Stimulated activated CD8-positive, alpha-beta memory T cell treated with anti-CD3 and anti-CD28 coated beads, Interleukin-12 subunit alpha, Interleukin-12 subunit beta, amount 100 ng/mL, for 1 hour (primary cell): Measurements from ENCODE around the gene PTCD2.
A peak's percentile ranks its signal among the peaks of the same experiment; 100 is the strongest.
"Not testable (repeated sequence)": the region's sequence is repeated elsewhere in the genome, so short reads cannot be mapped to it uniquely, and the experiment has no call there.

Experiments used
- DNase-seq: peaks from one replicate; pipeline ENCODE4 v3.0.0-alpha.2; 2020; ENCODE audit warnings: low read depth

The PTCD2 gene

DNA sequence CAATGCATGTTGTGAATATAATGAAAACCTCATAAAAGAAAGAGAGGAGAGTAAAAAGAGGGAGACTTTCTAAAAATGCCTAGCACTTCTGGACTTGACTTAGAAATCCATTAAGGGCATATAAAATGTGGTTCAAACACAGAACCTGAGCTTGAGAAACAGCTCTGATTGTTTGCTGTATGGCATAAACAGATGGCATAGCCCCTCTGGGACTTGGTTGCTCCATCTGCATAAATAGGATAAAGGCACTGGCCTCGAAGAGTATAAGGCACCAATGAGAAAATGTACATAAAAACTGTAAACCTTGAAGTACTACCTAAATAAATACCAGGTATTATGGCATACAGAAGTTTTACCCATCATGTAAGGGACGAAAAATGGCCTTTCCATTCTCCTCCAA lies 23.9 kb upstream of the PTCD2 start:
- DNase-seq: no peak

- not testable (repeated sequence) for DNase-seq
Measured at GRCh38 chr5:72298136-72298535, 22.0 kb upstream of the PTCD2 start.

DNA sequence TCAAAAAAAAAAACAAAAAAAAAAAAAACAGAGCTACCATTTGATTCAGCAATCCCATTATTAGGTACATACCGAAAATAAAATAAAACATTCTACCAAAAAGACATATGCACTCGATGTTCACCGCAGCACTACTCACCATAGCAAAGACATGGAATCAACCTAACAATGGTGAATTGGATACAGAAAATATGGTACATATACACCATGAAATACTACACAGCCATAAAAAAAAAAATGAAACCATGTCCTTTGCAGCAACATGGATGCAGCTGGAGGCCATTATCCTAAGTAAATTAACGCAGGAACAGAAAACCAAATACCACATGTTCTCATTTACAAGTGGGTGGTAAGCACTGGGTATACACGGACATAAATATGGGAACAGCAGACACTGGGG lies 21.5 kb upstream of the PTCD2 start:
- DNase-seq: no peak

- DNase-seq: no peak
Measured at GRCh38 chr5:72300590-72301339, 19.4 kb upstream of the PTCD2 start.

DNA sequence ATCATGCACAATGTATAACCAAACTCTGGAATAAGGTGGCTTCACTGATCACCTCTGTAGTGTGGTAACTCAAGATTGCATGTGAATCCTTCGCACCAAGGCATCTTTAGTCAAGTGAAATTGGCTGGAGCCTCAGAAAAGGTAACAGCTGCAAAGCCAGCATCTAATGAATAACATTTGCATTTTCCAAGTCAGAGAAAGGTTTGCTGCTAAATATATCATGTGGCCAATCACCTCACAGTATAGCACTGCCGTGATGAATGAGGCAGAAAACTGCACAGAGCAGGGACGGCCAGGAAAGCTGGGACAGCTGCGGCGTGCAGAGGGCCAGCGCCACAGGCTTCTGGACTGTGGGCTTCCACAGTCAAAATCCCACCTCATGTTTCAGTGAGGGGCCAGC lies 18.6 kb upstream of the PTCD2 start:
- DNase-seq: no peak

GRCh38 chr5:72302171-72302570 lies 18.0 kb upstream of the PTCD2 start:
- no peak for DNase-seq

- DNase-seq: no peak
Measured at GRCh38 chr5:72305194-72306142, 14.7 kb upstream of the PTCD2 start.

- no peak for DNase-seq
Measured at GRCh38 chr5:72307573-72307967, 12.6 kb upstream of the PTCD2 start.

GRCh38 chr5:72307968-72308852 lies 12.0 kb upstream of the PTCD2 start:
- peak; percentile 92 for DNase-seq

GRCh38 chr5:72308853-72309191 lies 11.4 kb upstream of the PTCD2 start:
- DNase-seq: no peak

DNA sequence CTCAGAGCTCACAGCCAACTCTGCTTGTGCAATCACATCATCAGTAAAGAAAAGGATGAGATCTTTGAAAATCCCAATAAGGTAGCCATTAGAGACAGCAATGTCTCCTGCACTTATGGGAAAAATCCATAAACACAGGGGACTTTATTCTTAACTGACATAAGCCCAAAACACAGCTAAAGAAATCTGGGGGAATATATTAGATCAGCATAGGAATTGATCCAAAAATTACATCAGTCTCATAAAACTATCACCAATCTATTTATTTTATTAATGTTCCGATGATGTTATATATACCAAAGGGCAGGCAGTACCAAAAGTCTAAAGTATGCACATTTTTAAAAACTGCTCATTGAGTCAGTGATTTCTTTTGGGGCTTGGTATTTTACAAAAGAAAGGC lies 7.0 kb upstream of the PTCD2 start:
- DNase-seq: no peak

DNA sequence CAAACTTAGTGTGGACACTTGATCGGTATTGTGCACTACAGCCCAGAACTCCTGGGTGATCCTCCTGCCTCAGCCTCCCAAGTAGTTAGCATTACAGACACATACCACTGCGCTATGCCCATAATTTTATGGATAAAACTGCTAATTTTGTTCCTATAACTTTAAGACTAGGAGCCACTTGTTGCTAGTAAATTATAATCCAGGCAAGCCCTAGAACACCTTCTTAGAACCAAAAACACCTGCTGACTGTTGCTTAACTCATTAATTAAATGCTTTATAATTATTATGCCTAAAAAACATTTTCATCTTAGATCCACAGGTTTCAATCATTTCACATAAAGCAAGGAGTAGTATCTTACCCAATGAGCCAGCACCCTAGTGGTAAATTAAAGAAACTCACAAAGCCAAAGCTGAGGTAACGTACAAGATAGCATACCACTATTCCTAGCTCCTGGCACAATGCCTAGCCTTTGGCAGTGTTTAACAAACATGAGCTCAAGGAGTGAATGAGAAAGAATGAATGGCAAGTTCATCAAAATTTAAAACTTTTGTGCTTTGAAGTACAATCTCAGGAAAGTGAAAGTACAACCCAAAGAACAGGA lies 5.5 kb upstream of the PTCD2 start:
- DNase-seq: no peak

DNA sequence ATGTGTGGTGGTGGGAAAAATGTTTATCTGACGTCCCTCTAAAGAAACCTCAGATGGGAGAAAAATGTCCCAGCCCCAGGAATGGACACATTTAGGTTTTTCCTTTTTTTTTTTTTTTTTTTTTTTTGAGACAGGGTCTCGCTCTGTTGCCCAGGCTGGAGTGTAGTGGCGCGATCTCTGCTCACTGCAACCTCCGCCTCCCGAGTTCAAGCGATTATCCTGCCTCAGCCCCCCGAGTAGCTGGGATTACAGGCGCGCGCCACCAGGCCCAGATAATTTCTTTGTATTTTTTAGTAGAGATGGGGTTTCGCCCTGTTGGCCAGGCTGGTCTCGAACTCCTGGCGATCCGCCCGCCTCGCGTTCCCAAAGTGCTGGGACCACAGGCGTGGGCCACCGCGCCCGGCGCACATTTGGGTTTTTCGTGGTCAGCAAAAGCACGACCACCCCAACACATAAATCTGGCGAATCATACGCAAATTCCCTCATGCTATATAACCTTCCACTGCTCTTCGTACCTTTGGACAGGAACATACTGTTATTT lies 668 bp upstream of the PTCD2 start:
- DNase-seq: not testable (repeated sequence)

GRCh38 chr5:72324189-72324825 lies 4.1 kb downstream of the PTCD2 start:
- DNase-seq: no peak

GRCh38 chr5:72325566-72326305 lies 5.6 kb downstream of the PTCD2 start:
- no peak for DNase-seq

- no peak for DNase-seq
Measured at GRCh38 chr5:72326306-72326649, 6.1 kb downstream of the PTCD2 start.

DNA sequence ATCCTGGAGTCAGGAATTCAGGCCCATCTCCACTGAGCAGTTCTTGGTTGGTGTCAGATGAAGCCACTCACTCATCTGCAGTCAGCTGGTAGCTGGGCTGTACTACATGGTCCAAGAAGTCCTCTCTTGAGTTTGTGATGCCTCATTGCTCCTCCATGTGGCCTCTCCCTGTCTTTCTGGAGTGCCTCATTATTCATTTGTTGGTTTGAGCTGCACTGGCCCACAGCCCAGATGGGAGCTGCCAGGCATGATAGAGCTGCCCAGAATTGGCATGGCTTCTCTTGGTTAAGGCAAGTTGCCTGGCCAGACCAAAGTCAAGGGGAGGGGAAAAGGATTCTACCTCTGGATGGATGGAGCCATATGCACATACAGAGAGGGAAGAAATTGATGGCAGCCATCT lies 8.0 kb downstream of the PTCD2 start:
- no peak for DNase-seq

- no peak for DNase-seq
Measured at GRCh38 chr5:72330712-72331111, 10.5 kb downstream of the PTCD2 start.

DNA sequence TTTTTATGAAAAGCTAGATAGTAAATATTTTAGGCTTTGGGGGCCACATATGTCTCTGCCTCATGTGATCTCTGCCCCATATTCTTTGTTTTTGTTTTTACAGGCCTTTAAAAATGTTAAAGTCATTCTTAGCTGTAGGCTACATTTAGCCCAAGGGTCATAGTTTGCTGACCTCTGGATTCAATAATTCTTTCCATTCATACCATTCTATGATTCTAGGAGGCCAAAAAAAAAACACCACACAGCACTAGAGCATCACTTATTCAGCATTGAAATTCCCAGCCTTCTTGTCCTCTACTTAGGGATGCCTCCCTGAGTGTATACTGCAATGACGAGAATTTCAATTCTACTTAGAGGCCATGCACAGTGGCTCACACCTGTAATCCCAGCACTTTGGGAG lies 17.0 kb downstream of the PTCD2 start:
- DNase-seq: no peak

DNA sequence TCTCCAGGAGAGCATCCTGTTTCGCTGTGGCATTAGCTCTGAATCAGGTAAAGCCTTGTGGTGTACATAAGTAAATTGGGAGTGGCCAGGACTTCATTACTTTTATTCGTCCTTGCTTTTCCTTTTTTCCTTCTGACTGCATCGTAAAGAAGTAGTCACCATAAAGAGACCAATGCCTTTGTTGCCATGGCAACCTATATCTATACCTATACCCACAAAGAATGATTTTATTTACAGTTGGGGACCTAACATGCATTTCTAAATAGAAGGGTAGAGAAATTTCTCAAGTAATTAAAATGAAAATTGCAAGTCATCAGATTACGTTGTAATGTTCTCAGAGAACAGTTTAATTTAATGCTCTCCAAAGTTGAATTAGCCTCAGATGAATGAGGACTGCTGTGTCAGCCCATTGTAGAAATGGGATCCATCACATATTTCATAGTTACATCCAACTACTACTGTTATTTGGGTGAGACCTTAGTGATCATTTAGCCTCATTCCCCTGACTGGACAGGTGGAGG lies 18.6 kb downstream of the PTCD2 start:
- DNase-seq: no peak
